Body of pancreas (tissue), 4 donors: ENCODE measurements around the gene RNF166. TPM values are rescaled to one million over a fixed set of nuclear protein-coding genes. Genes with fewer than 3 reads are reported as not detected.

Experiments
- ATAC-seq: fragments of 150-250 bp; one replicate; pipeline ENCODE4 v1.9.1; 2016
- DNase-seq, 4 donors: peaks; one replicate each; pipeline ENCODE4 v3.0.0-alpha.2; 2019
- H3K27ac ChIP-seq, 4 donors: fragments of 200-600 bp; sonication (generic); 1 replicate in 3 of 4; 2 replicates in 1 of 4; pipeline versions ENCODE4 v1.5.1 to v1.6.1; 2016 to 2019; ENCODE audit warnings: mild to moderate bottlenecking in 1 of 4, mixed read lengths in 1 of 4, moderate library complexity in 1 of 4
- H3K27me3 ChIP-seq, 2 donors: fragments of 200-600 bp; sonication (generic); one replicate each; pipeline ENCODE4 v1.6.0; 2016; ENCODE audit warnings: mild to moderate bottlenecking in 1 of 2
- H3K36me3 ChIP-seq, 2 donors: fragments of 200-600 bp; sonication (generic); replicated peaks in 1 of 2; 2 replicates each; pipeline ENCODE4 v1.5.1; 2016; ENCODE audit warnings: low read depth in 2 of 2; ENCODE audit not compliant: insufficient read depth in 1 of 2
- H3K4me1 ChIP-seq: fragments of 200-600 bp; sonication (generic); one replicate; pipeline ENCODE4 v1.6.0; 2016
- H3K4me3 ChIP-seq, 2 donors: fragments of 200-600 bp; sonication (generic); 1 replicate in 1 of 2; 2 replicates in 1 of 2; pipeline ENCODE4 v1.5.1; 2016 to 2019
- H3K9me3 ChIP-seq, 3 donors: fragments of 200-600 bp; sonication (generic); 1 replicate in 2 of 3; 2 replicates in 1 of 3; pipeline ENCODE4 v1.5.1; 2016
- POLR2A ChIP-seq, 3 donors: fragments of 450-650 bp; IDR thresholded peaks; one replicate each; pipeline ENCODE4 v1.6.1; 2016; ENCODE audit warnings: antibody characterized with exemption in 3 of 3, mild to moderate bottlenecking in 2 of 3
- WGBS, 2 donors: methylation state at CpG; one replicate each; pipeline ENCODE4 v1.1.5; 2017; 5-methylcytosine and 5-hydroxymethylcytosine counted together
- intact Hi-C: fragments of 100-400 bp; cut with DNase I; formaldehyde crosslinking; loops from one replicate; pipeline ENCODE4 v1.15.1; 2023
- total RNA-seq, 2 donors: library from RNA; depleted of rRNA; stranded (reverse); fragments of >200 nt; gene quantifications; one replicate each; pipeline ENCODE4 v1.1.0, GENCODE V29; 2016
- TF ChIP-seq, protein P1 (sequence below), 7 experiments: fragments of 450-650 bp in 4 of 7; fragments of 200-600 bp in 3 of 7; sonication (generic) in 3 of 7; IDR thresholded peaks; one replicate each; pipeline ENCODE4 v1.5.1; 2016 to 2019; ENCODE audit warnings: antibody characterized with exemption in 7 of 7

RNF166 gene
- total RNA-seq, 2 donors from 2014 or later: 16.6 to 27.7 TPM

DNA sequence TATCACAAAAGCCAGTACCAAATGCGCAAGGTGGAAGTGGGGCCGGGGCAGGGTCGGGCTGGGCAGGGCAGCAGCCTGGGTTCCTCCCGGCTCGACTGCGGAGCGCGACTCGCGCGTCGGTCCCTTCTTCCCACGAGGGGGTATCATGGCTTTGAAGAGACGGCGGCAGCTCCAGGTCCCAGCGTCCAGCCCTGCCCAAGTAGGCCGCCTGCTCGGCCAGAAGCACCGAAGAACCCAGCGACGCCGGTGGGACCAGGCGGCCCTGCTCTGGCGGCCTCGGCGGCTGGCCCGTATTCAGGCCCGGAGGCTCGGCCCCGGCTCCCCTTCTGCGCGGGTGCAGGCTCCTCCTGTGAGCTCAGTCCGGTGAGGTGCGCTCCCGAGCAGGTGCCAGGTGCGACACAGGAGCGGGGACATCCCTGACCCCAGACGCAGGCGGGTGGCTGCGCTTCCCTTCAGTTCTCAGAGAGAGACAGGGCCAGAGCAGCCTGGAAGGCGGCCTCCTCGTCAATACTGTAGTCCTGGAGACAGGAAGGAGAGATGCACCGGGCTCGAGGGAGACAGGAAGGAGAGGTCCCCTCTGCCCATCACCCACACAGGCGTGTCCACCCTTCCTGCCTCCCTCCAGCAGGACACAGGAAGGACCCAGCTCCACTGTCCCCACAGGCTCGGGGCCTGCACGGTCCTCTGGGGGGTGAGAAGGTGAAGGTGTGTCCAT is 8.9 kb downstream of the RNF166 start:
- intact Hi-C loops: no loop called here
- Histone ChIP-seq H3K4me3 (no peak overlapping the region), H3K4me1 (peaks cover 5% of the 10 kb centered on the region), H3K9me3 (no peaks in the 10 kb centered on the region), H3K27me3 (no peaks in the 10 kb centered on the region), H3K36me3 (peaks cover 0 to 5% of the 10 kb centered on the region in 2 donors), H3K27ac (no peak overlapping the region)
- TF ChIP-seq POLR2A (IDR thresholded peaks at IDR 0.05): no peak
- TF ChIP-seq, protein P1, sequence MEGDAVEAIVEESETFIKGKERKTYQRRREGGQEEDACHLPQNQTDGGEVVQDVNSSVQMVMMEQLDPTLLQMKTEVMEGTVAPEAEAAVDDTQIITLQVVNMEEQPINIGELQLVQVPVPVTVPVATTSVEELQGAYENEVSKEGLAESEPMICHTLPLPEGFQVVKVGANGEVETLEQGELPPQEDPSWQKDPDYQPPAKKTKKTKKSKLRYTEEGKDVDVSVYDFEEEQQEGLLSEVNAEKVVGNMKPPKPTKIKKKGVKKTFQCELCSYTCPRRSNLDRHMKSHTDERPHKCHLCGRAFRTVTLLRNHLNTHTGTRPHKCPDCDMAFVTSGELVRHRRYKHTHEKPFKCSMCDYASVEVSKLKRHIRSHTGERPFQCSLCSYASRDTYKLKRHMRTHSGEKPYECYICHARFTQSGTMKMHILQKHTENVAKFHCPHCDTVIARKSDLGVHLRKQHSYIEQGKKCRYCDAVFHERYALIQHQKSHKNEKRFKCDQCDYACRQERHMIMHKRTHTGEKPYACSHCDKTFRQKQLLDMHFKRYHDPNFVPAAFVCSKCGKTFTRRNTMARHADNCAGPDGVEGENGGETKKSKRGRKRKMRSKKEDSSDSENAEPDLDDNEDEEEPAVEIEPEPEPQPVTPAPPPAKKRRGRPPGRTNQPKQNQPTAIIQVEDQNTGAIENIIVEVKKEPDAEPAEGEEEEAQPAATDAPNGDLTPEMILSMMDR (IDR thresholded peaks at IDR 0.05): no peak
- WGBS, 2 donors: 89 to 91% methylated on average over 20 to 46 of the region's 47 CpGs
- no peak for DNase-seq
- no peak for ATAC-seq

DNA sequence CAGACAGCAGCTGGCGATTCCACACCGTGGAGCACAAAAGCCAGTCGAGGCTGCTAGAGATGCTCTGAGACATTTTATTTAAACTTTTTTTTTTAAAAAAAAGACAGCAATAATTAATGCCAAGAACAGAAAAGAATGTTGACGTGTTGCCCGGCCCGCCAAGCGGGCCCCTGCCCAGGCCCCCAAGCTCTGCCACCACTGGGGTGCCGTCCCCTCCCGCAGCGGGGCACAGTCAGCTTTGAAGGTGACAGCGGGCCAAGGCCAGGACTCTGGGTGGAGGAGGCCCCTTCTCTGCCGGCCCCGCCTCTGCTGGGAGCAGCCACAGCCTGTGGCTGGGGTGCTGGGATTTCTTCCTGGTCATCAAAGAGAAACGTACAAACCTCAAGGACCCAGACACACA is 9.8 kb downstream of the RNF166 start:
- Histone ChIP-seq H3K4me1 (peaks cover 3% of the 10 kb centered on the region), H3K36me3 (peaks cover 0 to 5% of the 10 kb centered on the region in 2 donors), H3K27me3 (no peaks in the 10 kb centered on the region), H3K27ac (no peak overlapping the region), H3K4me3 (no peak overlapping the region), H3K9me3 (no peaks in the 10 kb centered on the region)
- WGBS, 2 donors: 88 to 91% methylated on average over 12 to 14 of the region's 14 CpGs
- TF ChIP-seq POLR2A (IDR thresholded peaks at IDR 0.05): no peak
- TF ChIP-seq, protein P1 (IDR thresholded peaks at IDR 0.05): no peak
- ATAC-seq (no peak), DNase-seq (no peak)
- intact Hi-C loops: no loop called here

DNA sequence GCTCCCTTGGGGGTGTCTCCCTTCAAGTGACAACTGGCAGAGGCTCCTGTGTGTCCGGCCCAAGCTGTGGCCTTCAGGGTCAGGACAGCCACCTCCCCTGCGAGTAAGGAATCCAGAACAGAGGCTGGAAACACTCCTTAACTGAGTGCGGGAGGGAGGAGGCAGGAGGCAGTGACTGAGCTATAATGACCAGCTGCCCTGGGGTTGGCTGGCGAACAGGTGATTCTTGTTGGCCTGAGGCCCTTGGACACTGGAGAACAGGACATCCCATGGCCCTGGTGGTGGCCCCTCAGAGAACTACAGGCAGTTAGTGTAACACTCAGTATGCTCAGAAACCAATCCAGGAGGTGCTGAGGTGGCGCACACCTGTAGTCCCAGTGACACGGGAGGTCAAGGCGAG is 10.5 kb downstream of the RNF166 start:
- Histone ChIP-seq H3K4me3 (no peak overlapping the region), H3K9me3 (no peaks in the 10 kb centered on the region), H3K4me1 (no peaks in the 10 kb centered on the region), H3K36me3 (peaks cover 0 to 5% of the 10 kb centered on the region in 2 donors), H3K27ac (no peak overlapping the region), H3K27me3 (no peaks in the 10 kb centered on the region)
- WGBS, 2 donors: 90 to 100% methylated on average over 1 to 7 of the region's 7 CpGs
- ATAC-seq (no peak), DNase-seq (no peak)
- TF ChIP-seq, protein P1 (IDR thresholded peaks at IDR 0.05): no peak
- TF ChIP-seq POLR2A (IDR thresholded peaks at IDR 0.05): no peak
- intact Hi-C loops: no loop called here

DNA sequence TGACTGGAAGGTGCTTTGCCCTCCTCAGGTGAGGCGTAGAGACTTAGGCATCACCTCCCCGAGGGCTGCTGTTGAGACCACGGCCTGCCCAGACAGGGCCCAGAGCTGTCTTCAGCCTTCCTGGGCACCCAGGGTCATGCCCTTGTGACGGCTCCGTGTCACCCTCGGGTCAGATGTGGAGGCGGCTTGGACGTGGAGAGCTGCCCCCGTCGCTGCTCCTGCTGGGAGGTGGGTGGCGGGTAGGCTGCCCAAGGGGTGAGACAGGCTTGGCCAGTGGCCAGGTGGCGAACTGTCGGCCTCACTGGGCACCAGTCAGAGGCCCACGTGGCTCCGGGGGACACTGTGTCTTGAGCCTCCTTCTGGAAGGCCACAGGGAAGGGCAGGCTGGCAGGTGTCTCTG is 11.0 kb downstream of the RNF166 start:
- no peak for DNase-seq

More for the DNA sequence above, 11.0 kb downstream of the RNF166 start:
- ATAC-seq: no peak
- H3K36me3 ChIP-seq: peaks cover 0 to 5% of the 10 kb centered on the region in 2 donors
- no peak overlapping the region for H3K27ac ChIP-seq
- H3K27me3 ChIP-seq: no peaks in the 10 kb centered on the region
- TF ChIP-seq POLR2A (IDR thresholded peaks at IDR 0.05): no peak
- TF ChIP-seq, protein P1 (IDR thresholded peaks at IDR 0.05): no peak
- no peaks in the 10 kb centered on the region for H3K4me1 ChIP-seq
- H3K4me3 ChIP-seq: no peak overlapping the region
- intact Hi-C loops: no loop called here
- no peaks in the 10 kb centered on the region for H3K9me3 ChIP-seq
- 71 to 72% methylated on average over 10 to 15 of the region's 15 CpGs for WGBS, 2 donors
